CD14-positive monocyte (primary cell): ENCODE data around the gene TNFRSF18. TPM values are rescaled to one million over a fixed set of nuclear protein-coding genes. Genes with fewer than 3 reads are reported as not detected.
A peak's percentile ranks its signal among the peaks of the same experiment; 100 is the strongest.

ENCODE experiments used
- DNase-seq, 3 donors: peaks; one replicate each; pipeline ENCODE4 v3.0.0-alpha.2; 2011 to 2022
- H2AFZ ChIP-seq: 2 replicates; pipeline ENCODE4 v1.6.0; 2012; ENCODE audit warnings: mild to moderate bottlenecking, low read depth, low read length, inconsistent platforms; ENCODE audit not compliant: insufficient read depth, poor library complexity, severe bottlenecking
- H3K27ac ChIP-seq, 2 donors: 1 replicate in 1 of 2; 2 replicates in 1 of 2; pipeline ENCODE4 v1.5.1; 2012 to 2013; ENCODE audit warnings: low read length in 2 of 2, control low read depth in 1 of 2, inconsistent platforms in 1 of 2, low read depth in 1 of 2, mild to moderate bottlenecking in 1 of 2
- H3K27me3 ChIP-seq, 2 donors: one replicate each; pipeline versions ENCODE4 v1.6.0 to v1.6.1; 2011 to 2013; ENCODE audit warnings: low read length in 2 of 2; ENCODE audit not compliant: control insufficient read depth in 2 of 2, insufficient read depth in 2 of 2
- H3K36me3 ChIP-seq, 2 donors: replicated peaks in 1 of 2; 1 replicate in 1 of 2; 2 replicates in 1 of 2; pipeline versions ENCODE4 v1.5.1 to v1.6.1; 2012 to 2013; ENCODE audit warnings: low read length in 2 of 2, control low read depth in 1 of 2, inconsistent platforms in 1 of 2, mild to moderate bottlenecking in 1 of 2; ENCODE audit not compliant: insufficient read depth in 2 of 2, control insufficient read depth in 1 of 2
- H3K4me1 ChIP-seq, 2 donors: 1 replicate in 1 of 2; 2 replicates in 1 of 2; pipeline versions ENCODE4 v1.5.1 to v1.6.1; 2012 to 2013; ENCODE audit warnings: low read length in 2 of 2, control low read depth in 1 of 2, inconsistent platforms in 1 of 2, mild to moderate bottlenecking in 1 of 2, moderate library complexity in 1 of 2; ENCODE audit not compliant: insufficient read depth in 2 of 2, control insufficient read depth in 1 of 2
- H3K4me2 ChIP-seq: replicated peaks from 2 replicates; pipeline ENCODE3; 2012; ENCODE audit warnings: low read length, moderate library complexity, mild to moderate bottlenecking; ENCODE audit not compliant: poor library complexity, severe bottlenecking; ENCODE audit errors: extremely low read depth
- H3K4me3 ChIP-seq, 3 experiments: fragments of 200-600 bp in 1 of 3; sonication (generic) in 1 of 3; replicated peaks in 1 of 3; 1 replicate in 2 of 3; 2 replicates in 1 of 3; pipeline ENCODE4 v1.5.1; 2011 to 2013; ENCODE audit warnings: low read length in 3 of 3, mild to moderate bottlenecking in 3 of 3, control low read depth in 2 of 3, low read depth in 2 of 3, inconsistent platforms in 1 of 3, moderate library complexity in 1 of 3
- H3K79me2 ChIP-seq: 2 replicates; pipeline ENCODE4 v1.6.0; 2012; ENCODE audit warnings: mild to moderate bottlenecking, control low read depth, inconsistent platforms, low read length, moderate library complexity; ENCODE audit not compliant: insufficient read depth
- H3K9ac ChIP-seq: 2 replicates; pipeline ENCODE4 v1.6.0; 2017; ENCODE audit warnings: low read length, mild to moderate bottlenecking; ENCODE audit not compliant: insufficient read depth, poor library complexity, severe bottlenecking
- H3K9me3 ChIP-seq, 2 donors: replicated peaks in 1 of 2; 1 replicate in 1 of 2; 2 replicates in 1 of 2; pipeline versions ENCODE4 v1.5.1 to v1.6.1; 2012 to 2013; ENCODE audit warnings: low read length in 2 of 2, control low read depth in 1 of 2; ENCODE audit not compliant: control insufficient read depth in 1 of 2, insufficient read depth in 1 of 2
- H4K20me1 ChIP-seq: 2 replicates; pipeline ENCODE4 v1.6.0; 2012; ENCODE audit warnings: mild to moderate bottlenecking, low read length, control low read depth, moderate library complexity; ENCODE audit not compliant: insufficient read depth
- H3K27ac Mint-ChIP-seq, 7 donors: one replicate each; pipeline ENCODE4 v1.8.0; 2020; ENCODE audit warnings: mild to moderate bottlenecking in 7 of 7, mixed read lengths in 7 of 7, moderate library complexity in 6 of 7, inconsistent platforms in 2 of 7
- H3K27me3 Mint-ChIP-seq, 3 donors: one replicate each; pipeline ENCODE4 v1.8.0; 2021 to 2022; ENCODE audit warnings: low read depth in 3 of 3, mild to moderate bottlenecking in 3 of 3, mixed read lengths in 3 of 3, moderate library complexity in 3 of 3, inconsistent platforms in 1 of 3
- H3K36me3 Mint-ChIP-seq, 2 donors: one replicate each; pipeline ENCODE4 v1.8.0; 2020; ENCODE audit warnings: mixed read lengths in 2 of 2, inconsistent platforms in 1 of 2, mild to moderate bottlenecking in 1 of 2
- H3K4me1 Mint-ChIP-seq: one replicate; pipeline ENCODE4 v1.8.0; 2020; ENCODE audit warnings: mild to moderate bottlenecking, mixed read lengths
- H3K4me3 Mint-ChIP-seq, 2 donors: one replicate each; pipeline ENCODE4 v1.8.0; 2020; ENCODE audit warnings: mild to moderate bottlenecking in 2 of 2, mixed read lengths in 2 of 2, moderate library complexity in 1 of 2
- H3K9me3 Mint-ChIP-seq, 7 donors: one replicate each; pipeline ENCODE4 v1.8.0; 2020 to 2022; ENCODE audit warnings: mixed read lengths in 7 of 7, mild to moderate bottlenecking in 6 of 7, moderate library complexity in 6 of 7, inconsistent platforms in 2 of 7
- WGBS: methylation state at CpG from one replicate; pipeline ENCODE4 v1.1.5; 2013; ENCODE audit warnings: missing lambda C conversion rate; ENCODE audit not compliant: insufficient coverage; 5-methylcytosine and 5-hydroxymethylcytosine counted together
- intact Hi-C, 2 donors: fragments of 100-400 bp; cut with micrococcal nuclease; formaldehyde crosslinking; loops; one replicate each; pipeline versions ENCODE4 v1.15.0 to v1.15.1; 2023
- polyA plus RNA-seq, 3 donors: library from polyadenylated mRNA; depleted of rRNA in 1 of 3; unstranded in 2 of 3; stranded (reverse) in 1 of 3; fragments of 300-500 nt in 2 of 3; fragments of >200 nt in 1 of 3; fragmentation: Illumina TruSeq in 2 of 3; gene quantifications; 1 replicate in 2 of 3; 2 replicates in 1 of 3; pipeline ENCODE4 v1.2.3, GENCODE V29; 2012 to 2021
- TF ChIP-seq, protein P1 (sequence below): fragments of 200-600 bp; IDR thresholded peaks from one replicate; pipeline ENCODE4 v1.8.0; 2022; ENCODE audit warnings: antibody characterized with exemption, mild to moderate bottlenecking

The TNFRSF18 gene
- polyA plus RNA-seq, 3 donors = not detected

DNA sequence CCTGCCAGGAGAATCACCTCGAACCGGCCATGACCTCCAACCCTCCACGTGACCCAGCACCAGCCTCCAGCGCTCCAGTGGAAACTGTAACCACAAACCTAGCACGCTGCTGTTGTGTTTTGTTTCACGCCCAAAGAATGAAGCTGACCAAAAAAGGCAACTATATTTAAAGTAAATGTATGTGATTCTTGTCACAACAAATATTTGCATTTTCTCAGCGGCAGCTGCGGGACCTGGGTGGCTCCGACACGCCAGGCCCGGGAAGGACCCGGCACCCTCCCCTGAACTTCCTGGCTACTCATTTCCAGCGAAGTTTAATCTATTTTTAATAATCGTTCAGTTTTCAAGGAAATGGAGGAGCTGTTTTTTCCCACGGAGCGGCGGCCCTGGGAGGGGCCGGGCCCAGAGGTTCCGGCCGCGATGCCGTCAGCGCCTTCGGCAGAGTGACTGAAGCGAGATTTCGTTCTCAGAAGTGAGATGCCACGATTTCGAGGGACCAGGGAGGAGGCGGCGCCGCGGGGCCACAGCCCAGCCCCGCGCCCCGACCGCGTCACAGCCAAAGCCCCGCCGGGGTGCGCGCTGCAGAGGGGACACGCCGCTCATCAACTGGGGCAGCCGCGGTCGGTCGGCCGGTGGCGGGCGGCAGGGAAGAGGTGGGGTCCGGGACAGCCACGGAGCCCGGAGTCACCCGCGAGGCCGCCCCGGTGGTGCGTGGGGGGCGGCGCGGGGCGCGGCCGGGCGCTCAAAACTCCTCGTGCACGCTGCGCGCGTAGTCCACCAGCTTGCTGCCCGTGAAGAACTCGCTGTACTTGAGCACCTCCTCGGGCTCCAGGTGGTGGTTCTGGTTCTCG, 10.6 kb upstream of the TNFRSF18 start:
- H3K79me2 ChIP-seq = peaks cover 3% of the 10 kb centered on the region
- Mint-ChIP-seq H3K27me3 (peaks cover 13 to 30% (median 23%) of the 10 kb centered on the region in 3 donors), H3K9me3 (no peaks in the 10 kb centered on the region), H3K4me1 (peaks cover 2% of the 10 kb centered on the region), H3K27ac (peak overlapping the region in 1 of 7 donors; percentile 76), H3K36me3 (peaks cover 42 to 53% of the 10 kb centered on the region in 2 donors), H3K4me3 (no peak overlapping the region)
- H3K4me2 ChIP-seq = no peak overlapping the region
- peaks cover 47% of the 10 kb centered on the region for H4K20me1 ChIP-seq
- peaks cover 6 to 8% of the 10 kb centered on the region in 2 donors for H3K4me1 ChIP-seq
- no peak overlapping the region for H3K4me3 ChIP-seq
- 97% methylated on average over 68 of the region's 74 CpGs for WGBS
- no peak for DNase-seq
- H3K9ac ChIP-seq = no peak overlapping the region
- peaks cover 55 to 58% of the 10 kb centered on the region in 2 donors for H3K36me3 ChIP-seq
- TF ChIP-seq, protein P1, sequence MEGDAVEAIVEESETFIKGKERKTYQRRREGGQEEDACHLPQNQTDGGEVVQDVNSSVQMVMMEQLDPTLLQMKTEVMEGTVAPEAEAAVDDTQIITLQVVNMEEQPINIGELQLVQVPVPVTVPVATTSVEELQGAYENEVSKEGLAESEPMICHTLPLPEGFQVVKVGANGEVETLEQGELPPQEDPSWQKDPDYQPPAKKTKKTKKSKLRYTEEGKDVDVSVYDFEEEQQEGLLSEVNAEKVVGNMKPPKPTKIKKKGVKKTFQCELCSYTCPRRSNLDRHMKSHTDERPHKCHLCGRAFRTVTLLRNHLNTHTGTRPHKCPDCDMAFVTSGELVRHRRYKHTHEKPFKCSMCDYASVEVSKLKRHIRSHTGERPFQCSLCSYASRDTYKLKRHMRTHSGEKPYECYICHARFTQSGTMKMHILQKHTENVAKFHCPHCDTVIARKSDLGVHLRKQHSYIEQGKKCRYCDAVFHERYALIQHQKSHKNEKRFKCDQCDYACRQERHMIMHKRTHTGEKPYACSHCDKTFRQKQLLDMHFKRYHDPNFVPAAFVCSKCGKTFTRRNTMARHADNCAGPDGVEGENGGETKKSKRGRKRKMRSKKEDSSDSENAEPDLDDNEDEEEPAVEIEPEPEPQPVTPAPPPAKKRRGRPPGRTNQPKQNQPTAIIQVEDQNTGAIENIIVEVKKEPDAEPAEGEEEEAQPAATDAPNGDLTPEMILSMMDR = no peak
- no peaks in the 10 kb centered on the region for H3K9me3 ChIP-seq
- intact Hi-C loops = no loop called here
- peaks cover 0 to 22% of the 10 kb centered on the region in 2 donors for H3K27me3 ChIP-seq
- H2AFZ ChIP-seq = no peak overlapping the region
- no peak overlapping the region for H3K27ac ChIP-seq

DNA sequence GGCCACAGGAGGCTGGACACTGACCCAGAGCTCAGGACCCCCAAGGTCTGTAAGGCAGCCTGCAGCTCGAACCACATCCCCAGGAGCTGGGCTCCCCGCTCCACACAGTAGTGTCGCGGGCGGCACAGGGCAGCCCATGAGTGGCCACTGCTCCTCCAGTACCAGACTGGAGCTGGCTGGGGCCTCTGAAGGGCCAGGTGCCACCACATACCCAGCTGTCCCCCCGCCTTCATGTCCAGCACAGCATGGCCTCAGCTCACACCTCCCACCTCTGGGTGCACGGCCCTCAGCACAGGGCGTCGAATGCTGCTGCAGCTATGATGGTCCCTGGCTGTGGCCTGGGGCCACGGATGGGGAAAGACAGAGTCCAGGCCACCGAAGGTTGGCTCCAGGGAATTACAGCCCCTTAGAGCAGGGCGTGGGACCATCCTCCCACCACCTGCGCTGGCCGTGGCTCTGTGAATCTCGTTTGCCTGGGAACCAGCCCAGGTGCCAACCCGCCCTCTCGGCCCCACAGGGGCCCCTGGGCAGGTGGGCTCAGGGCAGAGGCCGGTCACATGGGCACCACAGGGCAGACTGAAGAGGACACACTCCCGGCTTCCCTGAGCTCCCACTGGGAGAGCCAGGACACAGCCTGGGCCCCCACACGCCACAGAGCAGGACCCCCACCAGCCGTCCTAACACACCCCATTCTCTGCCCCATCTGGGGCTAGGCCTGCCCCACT, 9.7 kb upstream of the TNFRSF18 start:
- Histone ChIP-seq H3K4me1 (peaks cover 6 to 8% of the 10 kb centered on the region in 2 donors), H3K4me3 (no peak overlapping the region), H2AFZ (no peak overlapping the region), H3K4me2 (no peak overlapping the region), H3K36me3 (peaks cover 47 to 49% of the 10 kb centered on the region in 2 donors), H4K20me1 (peaks cover 39% of the 10 kb centered on the region), H3K9me3 (no peaks in the 10 kb centered on the region), H3K9ac (no peak overlapping the region), H3K27ac (no peak overlapping the region), H3K27me3 (peaks cover 0 to 22% of the 10 kb centered on the region in 2 donors), H3K79me2 (peaks cover 3% of the 10 kb centered on the region)
- intact Hi-C loops = no loop called here
- TF ChIP-seq, protein P1 = no peak
- Mint-ChIP-seq H3K4me1 (peaks cover 2% of the 10 kb centered on the region), H3K27ac (peak overlapping the region in 1 of 7 donors; percentile 58), H3K27me3 (peaks cover 14 to 32% (median 27%) of the 10 kb centered on the region in 3 donors), H3K4me3 (no peak overlapping the region), H3K36me3 (peaks cover 37 to 45% of the 10 kb centered on the region in 2 donors), H3K9me3 (no peaks in the 10 kb centered on the region)
- no peak for DNase-seq
- 97% methylated on average over 20 of the region's 21 CpGs for WGBS
